Keratinocyte (primary cell): ENCODE data around the gene ROBO2.

Source experiments
- CTCF ChIP-seq, 3 experiments: IDR thresholded peaks in 1 of 3; conservative IDR thresholded peaks in 1 of 3; optimal IDR thresholded peaks in 1 of 3; 2 replicates in 2 of 3; 3 replicates in 1 of 3; pipeline versions ENCODE3 to v1.5.1; 2011; ENCODE audit warnings: low read length in 3 of 3, mild to moderate bottlenecking in 3 of 3, moderate library complexity in 2 of 3, control low read depth in 1 of 3, inconsistent platforms in 1 of 3; ENCODE audit not compliant: insufficient read depth in 2 of 3; ENCODE audit errors: extremely low read depth in 1 of 3
- EZH2 ChIP-seq: IDR thresholded peaks from one replicate; pipeline ENCODE4 v1.6.1; 2012; ENCODE audit warnings: inconsistent platforms, mild to moderate bottlenecking, low read length, moderate library complexity

GRCh38 chr3:77158730-77159581 is 119.1 kb downstream of the ROBO2 start:
- TF ChIP-seq CTCF (optimal IDR thresholded peaks at IDR 0.05 in 1 of 3, IDR thresholded peaks at IDR 0.05 in 1 of 3, conservative IDR thresholded peaks at IDR 0.05 in 1 of 3; ENCODE audit: extremely low read depth in 1 of 3, insufficient read depth in 2 of 3, low read length in 3 of 3): peak in 2 of 3 experiments; percentile 25 to 26
- TF ChIP-seq EZH2: no peak
